IgD-negative memory B cell (primary cell): ENCODE data around the gene PHF24. TPM values are rescaled to one million over a fixed set of nuclear protein-coding genes. Genes with fewer than 3 reads are reported as not detected.

Experiments used
- H3K27ac Mint-ChIP-seq, 3 donors: one replicate each; pipeline ENCODE4 v1.8.0; 2020 to 2022; ENCODE audit warnings: mild to moderate bottlenecking in 3 of 3, mixed read lengths in 3 of 3, moderate library complexity in 1 of 3
- H3K27me3 Mint-ChIP-seq: one replicate; pipeline ENCODE4 v1.8.0; 2021; ENCODE audit warnings: mixed read lengths
- H3K36me3 Mint-ChIP-seq: one replicate; pipeline ENCODE4 v1.8.0; 2020; ENCODE audit warnings: mild to moderate bottlenecking, mixed read lengths
- H3K4me1 Mint-ChIP-seq, 3 donors: one replicate each; pipeline ENCODE4 v1.8.0; 2020 to 2022; ENCODE audit warnings: mixed read lengths in 3 of 3, mild to moderate bottlenecking in 1 of 3
- H3K4me3 Mint-ChIP-seq, 4 donors: one replicate each; pipeline ENCODE4 v1.8.0; 2020 to 2022; ENCODE audit warnings: mild to moderate bottlenecking in 4 of 4, mixed read lengths in 4 of 4, moderate library complexity in 3 of 4
- H3K9me3 Mint-ChIP-seq, 3 donors: one replicate each; pipeline ENCODE4 v1.8.0; 2020 to 2021; ENCODE audit warnings: mixed read lengths in 3 of 3, mild to moderate bottlenecking in 1 of 3
- polyA plus RNA-seq: library from polyadenylated mRNA; unstranded; fragments of 300-500 nt; fragmentation: Illumina TruSeq; gene quantifications from one replicate; pipeline ENCODE4 v1.2.3, GENCODE V29; 2021

Gene PHF24
- polyA plus RNA-seq, 1 donor from 2014 or later: 0.06 TPM

DNA sequence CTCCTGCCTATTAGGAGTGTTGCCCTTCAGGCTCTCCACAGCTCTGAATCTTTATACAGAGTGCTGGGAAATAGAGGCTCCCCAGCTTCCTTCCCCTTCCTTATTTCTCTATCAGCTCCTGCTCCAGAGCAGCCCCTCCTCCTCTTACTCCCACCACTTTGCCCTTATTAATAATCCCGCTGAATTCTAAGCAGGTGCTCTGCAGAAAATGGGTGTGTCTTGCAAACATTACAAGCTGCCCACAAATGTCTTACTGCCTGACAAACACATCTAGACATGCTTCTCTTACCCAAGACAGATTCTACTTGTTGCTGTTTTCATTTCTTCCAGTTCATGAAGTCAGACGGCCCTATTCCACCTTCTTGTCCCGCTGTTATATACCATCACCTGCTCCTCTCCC is 6.4 kb downstream of the PHF24 start:
- Mint-ChIP-seq H3K4me1 (no peaks in the 10 kb centered on the region), H3K27me3 (peaks cover 42% of the 10 kb centered on the region), H3K4me3 (no peak overlapping the region), H3K36me3 (no peaks in the 10 kb centered on the region), H3K27ac (no peak overlapping the region), H3K9me3 (no peaks in the 10 kb centered on the region)

DNA sequence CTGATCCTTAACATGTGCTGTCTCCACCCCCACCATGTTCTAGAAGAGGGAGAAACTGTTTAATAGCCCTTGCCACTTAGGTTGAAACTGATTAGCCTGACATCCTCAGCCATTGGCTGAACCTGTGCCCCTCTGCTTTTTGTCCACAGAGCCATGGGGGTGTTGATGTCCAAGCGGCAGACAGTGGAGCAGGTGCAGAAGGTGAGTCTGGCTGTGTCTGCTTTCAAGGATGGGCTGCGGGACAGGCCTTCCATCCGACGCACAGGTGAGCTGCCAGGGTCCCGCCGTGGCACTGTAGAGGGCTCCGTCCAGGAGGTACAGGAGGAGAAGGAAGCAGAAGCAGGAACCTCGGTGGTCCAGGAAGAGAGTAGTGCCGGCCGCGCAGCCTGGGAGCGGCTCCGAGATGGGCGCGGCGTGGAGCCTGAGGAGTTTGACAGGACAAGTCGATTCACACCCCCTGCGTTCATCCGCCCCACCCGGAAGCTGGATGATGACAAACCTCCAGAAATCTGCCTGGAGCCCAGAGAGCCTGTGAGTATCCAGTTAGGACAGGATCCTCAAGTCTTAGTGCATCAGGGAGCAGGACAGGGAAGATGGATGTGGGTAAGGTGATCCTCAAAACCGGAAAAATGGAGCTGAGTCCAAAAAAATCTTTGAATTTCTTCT is 13.2 kb downstream of the PHF24 start:
- H3K27me3 Mint-ChIP-seq: peaks cover 17% of the 10 kb centered on the region
- H3K27ac Mint-ChIP-seq: no peak overlapping the region
- H3K4me1 Mint-ChIP-seq: no peaks in the 10 kb centered on the region
- H3K9me3 Mint-ChIP-seq: peaks cover 0 to 2% (median 0%) of the 10 kb centered on the region in 3 donors
- H3K36me3 Mint-ChIP-seq: no peaks in the 10 kb centered on the region
- no peak overlapping the region for H3K4me3 Mint-ChIP-seq

DNA sequence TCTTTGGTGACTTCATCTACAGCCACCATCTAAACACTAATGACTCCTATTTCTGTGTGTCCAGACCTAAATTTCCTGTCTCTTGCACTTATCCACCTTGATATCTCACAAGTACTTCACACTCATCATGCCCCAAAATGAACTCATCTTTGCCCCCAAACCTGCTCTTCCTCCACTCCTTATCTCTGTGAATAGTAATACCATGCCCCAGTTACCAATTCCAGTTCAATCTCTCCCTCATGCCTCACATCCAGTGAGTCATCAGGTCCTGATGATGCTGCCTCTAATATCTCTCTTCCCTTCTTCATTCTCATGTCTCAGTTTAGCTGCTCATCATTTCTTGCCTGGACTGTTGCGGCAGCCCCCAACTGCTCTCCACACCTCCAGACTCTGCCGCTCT is 16.6 kb downstream of the PHF24 start:
- H3K27me3 Mint-ChIP-seq: peaks cover 8% of the 10 kb centered on the region

DNA sequence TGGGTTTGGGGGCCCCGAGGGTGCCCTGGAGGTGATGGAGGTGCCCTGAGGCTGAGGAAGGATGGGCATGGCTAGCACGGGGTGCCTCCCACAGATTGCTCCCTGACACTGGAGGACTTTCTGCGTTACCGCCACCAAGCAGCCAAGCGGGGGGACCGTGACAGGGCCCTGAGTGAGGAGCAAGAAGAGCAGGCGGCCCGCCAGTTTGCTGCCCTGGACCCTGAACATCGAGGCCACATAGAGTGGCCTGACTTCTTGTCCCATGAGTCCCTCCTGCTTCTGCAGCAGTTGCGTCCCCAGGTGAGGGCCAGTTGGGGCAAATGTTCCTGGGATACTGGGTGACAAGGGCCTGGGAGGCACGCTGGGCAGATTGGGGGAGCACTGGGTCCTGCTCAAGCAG is 18.4 kb downstream of the PHF24 start:
- Mint-ChIP-seq H3K27me3 (peaks cover 8% of the 10 kb centered on the region), H3K4me3 (no peak overlapping the region), H3K36me3 (no peaks in the 10 kb centered on the region), H3K27ac (no peak overlapping the region), H3K9me3 (no peaks in the 10 kb centered on the region), H3K4me1 (peaks cover 0 to 4% (median 2%) of the 10 kb centered on the region in 3 donors)

More for the DNA sequence above, 16.6 kb downstream of the PHF24 start:
- Mint-ChIP-seq H3K4me1 (no peaks in the 10 kb centered on the region), H3K36me3 (no peaks in the 10 kb centered on the region), H3K4me3 (no peak overlapping the region), H3K27ac (no peak overlapping the region), H3K9me3 (peaks cover 0 to under 1% (median 0%) of the 10 kb centered on the region in 3 donors)

DNA sequence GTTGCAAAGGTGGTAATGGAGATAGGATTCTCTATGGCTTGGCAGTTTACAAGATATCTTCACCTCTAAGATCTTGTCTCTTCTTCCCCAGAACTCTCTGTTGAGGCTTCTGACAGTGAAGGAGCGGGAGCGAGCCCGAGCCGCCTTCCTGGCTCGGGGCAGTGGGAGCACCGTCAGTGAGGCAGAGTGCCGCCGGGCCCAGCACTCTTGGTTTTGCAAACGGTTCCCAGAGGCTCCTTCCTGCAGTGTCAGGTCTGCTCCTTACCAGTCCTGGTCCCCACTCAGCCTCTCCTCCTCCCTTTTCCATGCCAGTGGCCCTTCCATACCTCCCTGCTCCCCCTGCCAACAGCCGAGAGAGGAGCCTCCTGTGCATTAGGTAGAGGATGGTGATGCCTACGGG is 18.9 kb downstream of the PHF24 start:
- H3K4me3 Mint-ChIP-seq: no peak overlapping the region
- peaks cover 0 to 6% (median 2%) of the 10 kb centered on the region in 3 donors for H3K4me1 Mint-ChIP-seq
- no peaks in the 10 kb centered on the region for H3K36me3 Mint-ChIP-seq
- peaks cover 8% of the 10 kb centered on the region for H3K27me3 Mint-ChIP-seq
- no peak overlapping the region for H3K27ac Mint-ChIP-seq
- H3K9me3 Mint-ChIP-seq: no peaks in the 10 kb centered on the region

DNA sequence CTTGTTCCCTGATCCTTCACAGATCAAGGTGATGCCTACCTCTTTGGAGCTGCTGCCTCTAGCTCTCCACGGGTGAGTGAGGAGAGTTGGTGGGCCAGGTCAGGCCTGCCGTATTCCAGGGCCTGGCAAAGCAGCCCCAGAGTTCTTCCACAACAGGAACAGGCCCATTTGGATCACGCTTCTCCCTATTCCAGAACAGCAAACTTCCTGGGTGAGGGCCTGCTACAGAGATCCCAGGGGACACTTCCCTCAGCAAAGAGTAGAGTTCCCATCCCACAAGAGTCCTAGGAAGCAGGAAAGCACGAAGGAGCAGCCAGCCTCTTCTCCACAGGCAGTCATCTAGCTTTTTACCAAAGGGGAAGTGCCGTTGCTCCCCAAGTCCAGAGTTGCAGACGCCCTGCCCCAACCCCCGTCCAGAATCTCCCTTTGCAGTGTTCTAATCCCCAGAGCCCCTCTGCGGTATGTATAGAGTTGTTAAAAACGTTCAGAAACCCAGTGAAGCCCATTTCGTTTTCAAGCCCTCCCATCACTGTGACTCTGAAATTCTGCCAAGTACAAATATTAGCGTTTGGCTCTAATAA is 22.2 kb downstream of the PHF24 start:
- Mint-ChIP-seq H3K9me3 (no peaks in the 10 kb centered on the region), H3K27ac (no peak overlapping the region), H3K36me3 (no peaks in the 10 kb centered on the region), H3K27me3 (peaks cover 8% of the 10 kb centered on the region), H3K4me3 (peak overlapping the region in 1 of 4 donors; percentile 33), H3K4me1 (peaks cover 22 to 34% (median 23%) of the 10 kb centered on the region in 3 donors)

DNA sequence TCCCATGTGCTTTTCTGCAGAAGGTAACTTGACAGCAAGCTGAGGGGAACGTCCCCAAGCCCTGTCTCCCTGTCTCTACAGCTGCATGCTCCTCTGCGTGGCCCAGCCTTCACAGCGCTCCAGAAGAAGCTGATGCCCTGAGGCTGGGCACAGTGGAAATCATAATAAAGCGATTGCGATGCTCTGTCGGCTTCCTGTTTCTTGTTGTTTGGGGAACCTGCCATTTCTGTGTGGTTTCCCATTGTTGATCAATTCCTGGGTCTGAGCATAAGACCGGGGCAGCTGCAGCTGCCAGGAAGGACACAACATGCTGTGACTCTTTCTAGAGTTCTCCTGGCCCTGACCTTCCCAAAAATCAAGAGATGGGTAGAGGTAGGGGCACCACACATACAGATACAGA is 24.3 kb downstream of the PHF24 start:
- Mint-ChIP-seq H3K9me3 (no peaks in the 10 kb centered on the region), H3K27me3 (peaks cover 6% of the 10 kb centered on the region), H3K4me1 (peaks cover 28 to 53% (median 38%) of the 10 kb centered on the region in 3 donors), H3K36me3 (no peaks in the 10 kb centered on the region), H3K4me3 (peak overlapping the region in 1 of 4 donors; percentile 81), H3K27ac (peak overlapping the region in 1 of 3 donors; percentile 2)

DNA sequence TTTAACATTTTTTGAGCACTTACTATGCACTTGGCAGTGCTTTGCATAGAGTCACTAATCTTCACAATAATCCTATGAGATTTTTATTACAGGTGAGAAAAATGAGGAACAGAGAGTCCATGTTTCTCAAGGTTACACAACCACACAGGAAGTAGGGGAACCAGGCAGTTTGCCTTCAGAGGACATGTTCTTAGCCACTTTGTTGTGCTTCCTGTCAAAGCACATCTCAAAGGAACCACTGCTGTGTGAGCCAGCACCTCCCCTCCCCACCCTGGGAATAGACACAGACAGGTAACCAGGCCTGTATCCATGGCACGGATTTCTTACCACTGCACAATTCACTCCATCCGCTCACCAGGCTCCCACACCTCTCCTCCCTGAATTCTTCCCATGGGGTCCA is 25.1 kb downstream of the PHF24 start:
- no peaks in the 10 kb centered on the region for H3K9me3 Mint-ChIP-seq
- H3K4me3 Mint-ChIP-seq: peak overlapping the region; percentile 54 to 89 (median 76)
- H3K27me3 Mint-ChIP-seq: peaks cover 3% of the 10 kb centered on the region
- H3K27ac Mint-ChIP-seq: peak overlapping the region in 2 of 3 donors; percentile 75 to 87
- no peaks in the 10 kb centered on the region for H3K36me3 Mint-ChIP-seq
- H3K4me1 Mint-ChIP-seq: peaks cover 28 to 54% (median 38%) of the 10 kb centered on the region in 3 donors

DNA sequence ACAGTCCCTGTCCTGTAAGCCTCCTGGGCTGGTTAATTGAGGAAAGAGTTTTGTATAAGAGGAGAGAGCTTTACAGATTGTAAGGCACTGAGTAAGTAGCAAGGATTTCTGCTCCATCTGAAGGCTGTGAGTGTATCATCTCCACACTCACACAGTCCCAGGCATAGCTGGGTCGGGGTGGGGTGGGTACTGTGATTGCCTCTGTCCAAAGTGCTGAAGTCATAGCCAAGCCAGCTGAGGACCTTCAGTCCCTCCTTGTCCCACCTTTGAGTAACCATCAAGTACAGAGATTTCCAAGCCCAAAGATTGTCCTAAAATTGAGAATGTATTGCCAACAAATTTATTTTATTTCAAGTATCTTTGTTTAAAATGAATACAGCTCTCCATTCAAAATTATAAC is 26.0 kb downstream of the PHF24 start:
- peaks cover 3% of the 10 kb centered on the region for H3K27me3 Mint-ChIP-seq
- H3K9me3 Mint-ChIP-seq: no peaks in the 10 kb centered on the region

DNA sequence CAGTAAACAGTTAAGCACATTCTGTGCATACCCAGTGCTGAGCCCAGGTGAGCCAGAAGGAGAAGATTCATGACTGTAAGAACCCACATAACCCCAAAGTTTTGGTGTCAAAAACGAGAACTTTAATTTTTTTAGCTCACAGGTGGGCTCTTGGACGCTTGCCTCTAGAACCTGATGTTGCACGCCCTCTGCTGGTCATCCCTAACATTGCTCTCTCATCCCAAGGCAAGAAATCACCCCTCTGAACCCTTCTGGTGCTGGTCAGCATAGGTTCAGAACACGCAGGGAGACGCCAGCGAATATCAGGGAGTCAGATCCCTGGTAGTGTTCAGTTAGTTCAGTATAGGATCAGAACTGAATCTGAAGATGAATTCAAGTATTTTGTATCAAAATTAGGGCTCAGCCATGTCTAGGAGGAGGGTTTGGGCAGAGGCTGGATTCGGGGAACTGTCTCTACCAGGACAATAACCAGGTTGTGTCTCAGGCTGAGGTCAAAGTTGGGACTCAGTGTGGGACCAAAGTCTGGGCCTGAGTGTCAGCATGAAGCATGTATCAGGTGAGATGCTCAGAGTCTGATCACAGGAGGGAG is 27.3 kb downstream of the PHF24 start:
- Mint-ChIP-seq H3K4me1 (peaks cover 33 to 59% (median 42%) of the 10 kb centered on the region in 3 donors), H3K9me3 (no peaks in the 10 kb centered on the region), H3K27ac (peak overlapping the region in 2 of 3 donors; percentile 29 to 81), H3K4me3 (peak overlapping the region in 3 of 4 donors; percentile 26 to 85 (median 57)), H3K27me3 (peaks cover 5% of the 10 kb centered on the region), H3K36me3 (no peaks in the 10 kb centered on the region)

More for the DNA sequence above, 26.0 kb downstream of the PHF24 start:
- Mint-ChIP-seq H3K36me3 (no peaks in the 10 kb centered on the region), H3K27ac (no peak overlapping the region), H3K4me1 (peaks cover 28 to 57% (median 42%) of the 10 kb centered on the region in 3 donors), H3K4me3 (peak overlapping the region in 2 of 4 donors; percentile 61 to 89)

DNA sequence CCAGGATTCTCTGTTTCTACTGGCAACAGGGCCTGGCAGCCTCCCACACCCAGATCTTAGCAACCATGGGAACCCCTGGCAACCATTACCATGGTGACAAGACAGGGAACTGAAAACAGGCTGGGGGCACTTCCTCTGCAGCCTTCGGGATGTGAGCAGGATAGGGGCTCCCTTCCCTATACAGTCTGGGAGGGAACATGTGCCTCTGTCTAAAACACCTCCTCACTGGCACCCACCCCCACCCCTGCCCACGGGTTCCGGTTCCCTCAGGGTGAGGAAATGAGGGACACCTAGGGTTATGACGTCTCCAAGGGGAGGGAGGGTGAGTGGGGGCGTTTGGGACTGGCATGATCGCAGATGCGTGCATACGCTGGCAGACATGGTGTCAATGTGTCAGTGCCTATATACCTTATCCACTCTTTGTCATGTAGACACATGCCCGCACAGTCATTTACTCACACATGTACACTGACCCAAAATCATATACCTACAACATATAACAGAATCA is 28.5 kb downstream of the PHF24 start:
- H3K27ac Mint-ChIP-seq: peak overlapping the region in 2 of 3 donors; percentile 10 to 81
- peaks cover 33 to 61% (median 43%) of the 10 kb centered on the region in 3 donors for H3K4me1 Mint-ChIP-seq
- peaks cover 1% of the 10 kb centered on the region for H3K36me3 Mint-ChIP-seq
- H3K27me3 Mint-ChIP-seq: peaks cover 5% of the 10 kb centered on the region
- H3K4me3 Mint-ChIP-seq: peak overlapping the region in 2 of 4 donors; percentile 25 to 82
- no peaks in the 10 kb centered on the region for H3K9me3 Mint-ChIP-seq

DNA sequence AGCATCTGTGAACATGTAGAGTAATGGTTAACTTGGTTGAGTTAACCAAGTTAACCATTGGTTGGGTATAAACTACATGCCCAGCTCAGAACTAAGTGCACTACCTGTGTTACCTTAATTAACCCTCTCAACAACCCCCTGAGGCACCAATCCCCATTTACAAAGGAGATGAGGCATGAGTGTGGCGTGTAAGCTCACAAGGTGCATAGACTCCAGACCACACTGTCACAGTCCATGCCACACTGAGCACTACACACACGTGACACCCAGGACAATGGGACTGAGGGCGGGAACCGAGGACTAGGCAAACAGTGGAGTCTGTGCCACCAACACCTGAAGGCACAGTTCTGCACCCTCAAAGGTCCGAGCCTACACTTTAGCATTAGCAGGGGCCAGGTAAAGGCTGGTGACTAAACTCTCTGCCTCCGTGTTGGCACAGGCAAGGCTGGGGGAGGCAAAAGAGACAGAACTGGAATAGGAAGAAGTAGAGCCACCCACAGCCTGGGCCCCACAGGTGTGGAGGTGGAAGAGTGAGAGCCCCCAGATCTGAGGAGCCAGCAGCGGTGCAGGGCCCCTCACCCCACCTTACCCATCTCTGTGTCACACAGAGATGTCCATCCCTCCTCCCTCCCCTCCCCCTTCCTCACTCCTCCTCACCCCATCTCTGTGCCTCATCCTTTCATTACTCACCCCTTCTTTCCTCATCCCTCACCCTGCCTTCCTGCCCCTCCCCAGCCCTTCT is 29.2 kb downstream of the PHF24 start:
- H3K27ac Mint-ChIP-seq: peak overlapping the region in 2 of 3 donors; percentile 10 to 86
- peak overlapping the region in 3 of 4 donors; percentile 25 to 59 (median 45) for H3K4me3 Mint-ChIP-seq
- peaks cover 5% of the 10 kb centered on the region for H3K27me3 Mint-ChIP-seq
- H3K4me1 Mint-ChIP-seq: peaks cover 30 to 57% (median 43%) of the 10 kb centered on the region in 3 donors
- H3K9me3 Mint-ChIP-seq: no peaks in the 10 kb centered on the region
- peaks cover 1% of the 10 kb centered on the region for H3K36me3 Mint-ChIP-seq

DNA sequence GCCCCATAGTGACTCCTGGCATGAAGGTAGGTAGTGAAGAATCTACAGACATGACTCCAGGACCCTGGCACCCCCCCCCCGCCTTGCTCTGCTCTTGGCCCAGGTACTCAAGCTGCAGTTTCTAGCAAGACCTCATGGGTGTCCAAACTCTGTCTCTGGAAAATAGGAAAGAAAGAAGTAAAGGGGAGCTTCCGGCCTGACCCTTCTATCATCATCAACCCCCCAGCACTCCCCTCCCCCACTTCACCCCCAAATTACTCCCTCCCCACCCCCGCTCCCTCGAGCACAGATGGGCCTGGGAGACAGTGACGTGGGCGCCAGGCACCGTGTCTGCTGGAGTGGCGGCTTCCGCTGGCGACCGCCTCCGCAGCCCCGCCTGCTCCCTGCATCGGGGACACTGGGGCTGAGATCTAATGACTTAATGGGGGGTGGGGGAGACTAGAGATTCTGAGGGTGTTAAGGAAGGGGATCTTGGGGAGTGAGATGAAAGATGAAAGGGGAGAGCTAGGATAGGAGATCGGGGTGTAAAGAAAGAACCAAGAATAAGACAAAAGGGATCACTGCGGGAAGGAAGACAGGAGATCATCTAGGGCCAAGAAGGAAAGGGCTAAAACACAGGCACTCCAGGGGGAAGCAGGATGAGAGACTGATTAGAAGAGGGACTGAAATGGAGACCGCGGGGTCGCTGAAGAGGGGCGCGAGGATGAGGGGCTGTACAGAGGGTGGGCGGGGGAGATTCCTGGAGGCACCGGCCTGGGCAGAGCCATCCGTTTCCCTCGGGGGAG is 30.3 kb downstream of the PHF24 start:
- H3K9me3 Mint-ChIP-seq: no peaks in the 10 kb centered on the region
- H3K36me3 Mint-ChIP-seq: peaks cover 1% of the 10 kb centered on the region
- peaks cover 2% of the 10 kb centered on the region for H3K27me3 Mint-ChIP-seq
- peak overlapping the region; percentile 32 to 89 (median 80) for H3K27ac Mint-ChIP-seq
- peaks cover 19 to 46% (median 32%) of the 10 kb centered on the region in 3 donors for H3K4me1 Mint-ChIP-seq
- peak overlapping the region; percentile 81 to 98 (median 96) for H3K4me3 Mint-ChIP-seq
